OCI-LY7 (cell line): ENCODE measurements around the gene DPYSL3. TPM values are rescaled to one million over a fixed set of nuclear protein-coding genes. Genes with fewer than 3 reads are reported as not detected.

Experiments used
- BruUV-seq: library from RNA; stranded (reverse); fragments of 400-500 nt; replicated peaks from 2 replicates; lab custom pipeline; 2021; lab: Mats Ljungman, UMichigan
- CTCF ChIA-PET: fragments of 300-600 bp; sonication (Branson Sonifier 250); formaldehyde crosslinking; loops from one replicate; lab custom pipeline; 2022; ENCODE audit warnings: antibody characterized with exemption; ENCODE audit not compliant: unreplicated experiment; lab: Charles Lee
- POLR2A ChIA-PET: fragments of 300-600 bp; sonication (Branson Sonifier 250); formaldehyde crosslinking; loops from one replicate; lab custom pipeline; 2022; ENCODE audit warnings: antibody characterized with exemption; lab: Charles Lee
- DNase-seq: peaks from one replicate; pipeline ENCODE4 v3.0.0-alpha.2; 2015; ENCODE audit warnings: low spot score
- H2AFZ ChIP-seq: fragments of 200-600 bp; sonication (generic), shearing (Covaris generic); 2 replicates; pipeline ENCODE4 v1.6.1; 2014; ENCODE audit warnings: mild to moderate bottlenecking, antibody characterized with exemption, low read length, moderate library complexity
- H3K27ac ChIP-seq: fragments of 200-600 bp; sonication (generic); 2 replicates; pipeline ENCODE4 v1.5.1; 2014; ENCODE audit warnings: mixed run types, low read depth, mild to moderate bottlenecking, moderate library complexity, low read length, inconsistent platforms; ENCODE audit not compliant: poor library complexity, severe bottlenecking
- H3K36me3 ChIP-seq: fragments of 200-600 bp; sonication (generic); 2 replicates; pipeline ENCODE4 v1.6.1; 2014; ENCODE audit warnings: mild to moderate bottlenecking, antibody characterized with exemption, low read length, moderate library complexity, mixed read lengths; ENCODE audit not compliant: insufficient read depth
- H3K4me1 ChIP-seq: fragments of 200-600 bp; sonication (generic); 2 replicates; pipeline ENCODE4 v1.5.1; 2014; ENCODE audit warnings: mild to moderate bottlenecking, low read length; ENCODE audit not compliant: insufficient read depth, poor library complexity, severe bottlenecking
- H3K4me2 ChIP-seq: fragments of 200-600 bp; sonication (generic); 2 replicates; pipeline ENCODE4 v1.6.1; 2014; ENCODE audit warnings: mild to moderate bottlenecking, low read length
- H3K4me3 ChIP-seq: fragments of 200-600 bp; sonication (generic); 2 replicates; pipeline ENCODE4 v1.5.1; 2014; ENCODE audit warnings: mild to moderate bottlenecking, low read depth, low read length; ENCODE audit not compliant: poor library complexity, severe bottlenecking
- H3K79me2 ChIP-seq: fragments of 200-600 bp; sonication (generic); 2 replicates; pipeline ENCODE4 v1.6.1; 2016; ENCODE audit warnings: low read depth, mild to moderate bottlenecking, low read length, moderate library complexity, mixed read lengths; ENCODE audit not compliant: insufficient read depth
- H3K9me2 ChIP-seq: fragments of 200-600 bp; sonication (generic); 2 replicates; pipeline ENCODE4 v1.6.1; 2016; ENCODE audit warnings: mild to moderate bottlenecking, low read length, mixed read lengths; ENCODE audit not compliant: insufficient read depth
- H3K9me3 ChIP-seq: fragments of 200-600 bp; sonication (generic); 2 replicates; pipeline ENCODE4 v1.6.1; 2014; ENCODE audit warnings: mild to moderate bottlenecking, mixed run types, low read length, mixed read lengths
- H4K20me1 ChIP-seq: fragments of 200-600 bp; sonication (generic); 2 replicates; pipeline ENCODE4 v1.6.1; 2014; ENCODE audit warnings: mild to moderate bottlenecking, antibody characterized with exemption, low read length, moderate library complexity, mixed read lengths; ENCODE audit not compliant: insufficient read depth
- CTCF ChIP-seq: fragments of 200-600 bp; sonication (generic); conservative IDR thresholded peaks from 2 replicates; pipeline ENCODE4 v1.5.1; 2014; ENCODE audit warnings: mild to moderate bottlenecking, antibody characterized with exemption, low read length, moderate library complexity, mixed read lengths
- EZH2phosphoT487 ChIP-seq: fragments of 200-600 bp; sonication (generic); IDR thresholded peaks from 2 replicates; pipeline ENCODE4 v1.6.1; 2018; ENCODE audit warnings: low read depth, borderline replicate concordance, mild to moderate bottlenecking, mixed run types, antibody characterized with exemption, low read length, moderate library complexity, mixed read lengths
- intact Hi-C: fragments of 100-400 bp; cut with micrococcal nuclease; formaldehyde crosslinking; loops from one replicate; pipeline ENCODE4 v1.10.0; 2022; ENCODE audit not compliant: unreplicated experiment
- total RNA-seq, 2 experiments: library from RNA; depleted of rRNA in 1 of 2; stranded (reverse); fragments of >200 nt in 1 of 2; shearing (Covaris generic) in 1 of 2; gene quantifications; 2 replicates each; pipeline ENCODE4 v1.2.3, GENCODE V29; 2014 to 2022

Gene DPYSL3
- total RNA-seq, 2 experiments from 2014 or later = not detected

DNA sequence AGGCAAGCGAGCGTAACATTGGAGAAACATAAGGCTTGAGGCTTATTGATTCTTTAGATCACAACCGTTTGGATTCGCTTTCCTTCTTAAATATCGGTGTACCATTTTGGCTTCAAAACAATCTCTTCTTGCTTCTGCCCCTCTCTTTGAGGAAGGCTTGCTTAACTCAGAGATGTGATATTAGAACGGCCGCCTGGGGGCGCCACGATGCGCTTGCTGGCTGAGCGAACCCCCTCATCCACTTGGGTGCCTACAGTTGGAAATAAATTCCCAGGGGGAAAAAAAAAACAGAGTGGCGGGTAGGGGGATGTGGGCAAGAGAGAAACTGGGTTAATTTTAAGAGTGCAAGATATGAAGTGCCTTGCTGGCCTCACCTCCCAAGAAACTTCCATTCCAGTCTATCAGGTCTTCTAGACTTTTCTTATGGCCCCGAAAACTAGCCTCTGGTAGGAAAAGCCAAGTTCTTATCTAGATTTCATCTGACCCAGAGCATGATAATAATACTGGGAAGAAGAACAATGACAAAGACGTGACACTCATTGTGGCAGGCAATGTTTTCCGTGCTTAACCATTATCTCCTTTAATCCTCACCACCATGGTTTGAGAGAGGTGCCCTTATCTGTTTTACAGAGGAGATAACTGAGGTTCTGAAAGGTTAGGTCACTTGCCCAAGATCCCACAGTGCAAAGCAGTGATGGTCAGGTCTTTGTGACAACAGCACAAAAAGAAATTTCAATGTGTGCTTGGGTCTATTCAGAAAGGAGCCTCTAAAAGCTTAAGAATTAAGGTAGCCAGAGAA is 115.8 kb downstream of the DPYSL3 start:
- DNase-seq = no peak
- Histone ChIP-seq H3K4me3 (no peak overlapping the region), H3K36me3 (no peaks in the 10 kb centered on the region), H4K20me1 (no peaks in the 10 kb centered on the region), H3K9me2 (no peaks in the 10 kb centered on the region), H3K4me1 (no peaks in the 10 kb centered on the region), H3K4me2 (no peak overlapping the region), H3K79me2 (no peaks in the 10 kb centered on the region), H2AFZ (no peak overlapping the region), H3K9me3 (no peaks in the 10 kb centered on the region), H3K27ac (no peak overlapping the region)
- intact Hi-C loops = no loop called here
- ChIA-PET POLR2A (no interaction called here), CTCF (no interaction called here)
- TF ChIP-seq CTCF (no peak), EZH2phosphoT487 (no peak)
- BruUV-seq = no TSS peak

GRCh38 chr5:147391781-147392180 is 118.1 kb downstream of the DPYSL3 start:
- Histone ChIP-seq H3K79me2 (no peaks in the 10 kb centered on the region), H2AFZ (no peak overlapping the region), H3K9me2 (no peaks in the 10 kb centered on the region), H3K9me3 (no peaks in the 10 kb centered on the region), H3K4me1 (no peaks in the 10 kb centered on the region), H3K36me3 (no peaks in the 10 kb centered on the region), H3K4me3 (no peak overlapping the region), H4K20me1 (no peaks in the 10 kb centered on the region), H3K27ac (no peak overlapping the region), H3K4me2 (no peak overlapping the region)
- peak; percentile 2 for DNase-seq
- intact Hi-C loops = no loop called here
- ChIA-PET POLR2A (interaction anchor here (0.6 to 1.4 kb wide), 3 partner anchors 10 to 28 kb away, joined by 3 read pairs; no protein-coding TSS in a partner anchor), CTCF (no interaction called here)
- no peak for TF ChIP-seq EZH2phosphoT487
- peak; percentile 51 for TF ChIP-seq CTCF
- BruUV-seq = no TSS peak

GRCh38 chr5:147390654-147391225 is 119.1 kb downstream of the DPYSL3 start:
- no TSS peak for BruUV-seq
- CTCF ChIA-PET = no interaction called here

More at GRCh38 chr5:147390654-147391225, 119.1 kb downstream of the DPYSL3 start:
- Histone ChIP-seq H2AFZ (no peak overlapping the region), H3K4me3 (no peak overlapping the region), H3K9me3 (no peaks in the 10 kb centered on the region), H3K27ac (no peak overlapping the region), H3K36me3 (no peaks in the 10 kb centered on the region), H3K4me1 (no peaks in the 10 kb centered on the region), H3K9me2 (no peaks in the 10 kb centered on the region), H3K79me2 (no peaks in the 10 kb centered on the region), H3K4me2 (no peak overlapping the region), H4K20me1 (no peaks in the 10 kb centered on the region)
- TF ChIP-seq CTCF (no peak), EZH2phosphoT487 (no peak)
- intact Hi-C loops = no loop called here
- POLR2A ChIA-PET = no interaction called here
- DNase-seq = no peak
